Measurements from ENCODE around the gene AK5. TPM values are rescaled to one million over a fixed set of nuclear protein-coding genes. Genes with fewer than 3 reads are reported as not detected.

AK5 gene
- total and polyA plus RNA-seq, 2 of the 4 experiments (the other 2 are of a cell fraction): 22.5 to 25.8 TPM

DNA sequence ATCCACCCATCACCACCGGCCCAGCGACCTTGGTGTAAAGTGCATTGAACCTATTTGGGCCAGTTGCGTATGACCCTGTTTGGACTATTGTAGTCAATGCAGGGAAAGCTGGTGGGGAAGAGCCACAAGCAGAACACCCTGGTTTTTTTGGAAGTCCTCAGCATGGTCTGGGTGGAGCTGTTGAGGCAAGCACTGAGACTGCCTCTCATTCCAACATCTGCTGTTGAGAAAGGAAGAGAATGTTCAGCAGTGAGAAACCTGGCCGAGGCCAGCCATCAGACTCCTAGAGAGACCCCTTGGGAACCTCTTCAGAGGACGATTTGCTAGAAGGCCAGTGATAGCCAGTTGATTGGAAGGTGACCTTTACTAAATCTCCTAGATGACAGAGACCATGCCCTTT is 217.6 kb downstream of the AK5 start:
- H3K4ac ChIP-seq (ENCODE audit: low read depth, low read length): peak overlapping the region; percentile 48
- H3K79me1 ChIP-seq (ENCODE audit: low read depth in 1 of 2, low read length in 2 of 2): peaks cover 0 to 3% of the 10 kb centered on the region in 2 experiments; a peak in 1 of 4 replicates
- no peak overlapping the region for H4K91ac ChIP-seq (ENCODE audit: insufficient read depth, low read depth, low read length)
- H2BK20ac ChIP-seq (ENCODE audit: low read depth, low read length): no peak overlapping the region
- no peak overlapping the region for H3K23ac ChIP-seq (ENCODE audit: low read depth, low read length)
- H2AFZ ChIP-seq (replicated peaks; ENCODE audit: low read length, poor library complexity): no peak overlapping the region
- H4K20me1 ChIP-seq (ENCODE audit: insufficient read depth, low read length): no peaks in the 10 kb centered on the region
- intact Hi-C loops (cut with micrococcal nuclease): no loop called here
- no peak overlapping the region for H3K56ac ChIP-seq (ENCODE audit: extremely low read depth, insufficient read depth, low read length)
- dilution Hi-C loops (cut with HindIII; ENCODE audit: low sequenced_read_pairs, unreplicated experiment): no loop called here
- H4K5ac ChIP-seq (ENCODE audit: low read depth, low read length): peak overlapping the region; percentile 20; the same call in 1 of the 2 replicates
- no peak overlapping the region for H3K9ac ChIP-seq (ENCODE audit: low read depth, low read length)
- no CpG with 5 or more reads among the region's 5 CpGs for WGBS, 2 experiments (ENCODE audit: extremely low coverage in 2 of 2, insufficient read length in 1 of 2)
- no peaks in the 10 kb centered on the region for H3K27me3 ChIP-seq (ENCODE audit: control insufficient read depth, insufficient read depth, low read length)
- in situ Hi-C loops (cut with MboI; ENCODE audit: low sequenced_read_pairs): no loop called here
- no peak overlapping the region for H3K4me2 ChIP-seq (ENCODE audit: low read depth, low read length)
- CTCF ChIA-PET: interaction anchor here (0.6 kb wide), 1 partner anchor 178 kb away, joined by 3 read pairs; no protein-coding TSS in a partner anchor
- H4K8ac ChIP-seq (ENCODE audit: low read depth in 2 of 2, low read length in 2 of 2): 0 out of 4 replicates have a peak overlapping the region, but pooled peaks of 1 of the 2 experiments have one; percentile 19
- 0 out of 2 replicates have a peak overlapping the region, but pooled peaks have one; percentile 47 for H2AK5ac ChIP-seq (ENCODE audit: low read depth, low read length)
- no peak overlapping the region for H3K4me3 ChIP-seq (ENCODE audit: insufficient read depth, low read depth, low read length)
- POLR2A ChIA-PET (ENCODE audit: unreplicated experiment): no interaction called here
- H3K14ac ChIP-seq (replicated peaks; ENCODE audit: low read depth, low read length): peak overlapping the region; percentile 42; the same call in 1 of the 2 replicates
- peaks cover 5% of the 10 kb centered on the region; the same call in 1 of the 2 replicates for H3K9me1 ChIP-seq (ENCODE audit: insufficient read depth, low read length)
- no peak overlapping the region for H2BK15ac ChIP-seq (ENCODE audit: low read depth, low read length)
- no peak overlapping the region for H2BK120ac ChIP-seq (ENCODE audit: low read depth, low read length)
- no peak for DNase-seq
- BruUV-seq (replicated peaks): no TSS peak
- ATAC-seq (ENCODE audit: low read depth): no peak
- peaks cover 4% of the 10 kb centered on the region for H3K36me3 ChIP-seq (ENCODE audit: control insufficient read depth, insufficient read depth, low read length)
- H2BK5ac ChIP-seq (ENCODE audit: low read depth, low read length, poor library complexity, severe bottlenecking): peak overlapping the region; percentile 17
- H3K4me1 ChIP-seq (ENCODE audit: control insufficient read depth, insufficient read depth, low read length): no peaks in the 10 kb centered on the region; the same call in 1 of the 2 replicates
- H2AK9ac ChIP-seq (replicated peaks; ENCODE audit: low read depth, low read length, poor library complexity): no peak overlapping the region
- H3K18ac ChIP-seq (ENCODE audit: low read depth, low read length): peak overlapping the region; percentile 7; the same call in 1 of the 2 replicates
- TF ChIP-seq, protein P1, sequence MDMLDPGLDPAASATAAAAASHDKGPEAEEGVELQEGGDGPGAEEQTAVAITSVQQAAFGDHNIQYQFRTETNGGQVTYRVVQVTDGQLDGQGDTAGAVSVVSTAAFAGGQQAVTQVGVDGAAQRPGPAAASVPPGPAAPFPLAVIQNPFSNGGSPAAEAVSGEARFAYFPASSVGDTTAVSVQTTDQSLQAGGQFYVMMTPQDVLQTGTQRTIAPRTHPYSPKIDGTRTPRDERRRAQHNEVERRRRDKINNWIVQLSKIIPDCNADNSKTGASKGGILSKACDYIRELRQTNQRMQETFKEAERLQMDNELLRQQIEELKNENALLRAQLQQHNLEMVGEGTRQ (IDR thresholded peaks at IDR 0.05; ENCODE audit: low read depth, low read length): no peak
- no peak for TF ChIP-seq BHLHE40 (IDR thresholded peaks at IDR 0.05; ENCODE audit: low read depth, low read length)
- TF ChIP-seq MAZ (IDR thresholded peaks at IDR 0.05; ENCODE audit: borderline replicate concordance, low read depth, low read length): no peak
- no peak for TF ChIP-seq RAD21 (IDR thresholded peaks at IDR 0.05; ENCODE audit: low read length)
- no peak for TF ChIP-seq RCOR1 (IDR thresholded peaks at IDR 0.05; ENCODE audit: insufficient replicate concordance, low read length)
- TF ChIP-seq POLR2A (IDR thresholded peaks at IDR 0.05; ENCODE audit: low read depth, low read length): no peak
- no peak overlapping the region for H3K27ac ChIP-seq (ENCODE audit: insufficient read depth, low read length)
- no peaks in the 10 kb centered on the region; the same call in 1 of the 2 replicates for H3K9me3 ChIP-seq (ENCODE audit: control insufficient read depth, insufficient read depth, low read length)
